Calu3 (cell line): ENCODE measurements around the gene EVA1C. TPM values are rescaled to one million over a fixed set of nuclear protein-coding genes. Genes with fewer than 3 reads are reported as not detected.

ENCODE experiments used
- BruUV-seq: library from RNA; stranded (reverse); fragments of 400-500 nt; replicated peaks from 2 replicates; lab custom pipeline; 2021; lab: Mats Ljungman, UMichigan
- CTCF ChIA-PET: fragments of 300-600 bp; sonication (Branson Sonifier 250); formaldehyde crosslinking; loops from one replicate; lab custom pipeline; 2022; ENCODE audit warnings: antibody characterized with exemption; lab: Charles Lee
- DNase-seq: peaks from one replicate; pipeline ENCODE4 v3.0.0; 2022
- H3K27ac Mint-ChIP-seq: one replicate; pipeline ENCODE4 v1.8.0; 2022; ENCODE audit warnings: mixed read lengths; ENCODE audit not compliant: unreplicated experiment
- H3K27me3 Mint-ChIP-seq: one replicate; pipeline ENCODE4 v1.8.0; 2022; ENCODE audit warnings: mixed read lengths; ENCODE audit not compliant: unreplicated experiment
- H3K36me3 Mint-ChIP-seq: one replicate; pipeline ENCODE4 v1.8.0; 2022; ENCODE audit warnings: mild to moderate bottlenecking, moderate library complexity, mixed read lengths; ENCODE audit not compliant: insufficient read depth, unreplicated experiment
- H3K4me1 Mint-ChIP-seq: one replicate; pipeline ENCODE4 v1.8.0; 2022; ENCODE audit warnings: mild to moderate bottlenecking, low read depth, mixed read lengths; ENCODE audit not compliant: unreplicated experiment
- H3K4me3 Mint-ChIP-seq: one replicate; pipeline ENCODE4 v1.8.0; 2022; ENCODE audit warnings: mild to moderate bottlenecking, low read depth, moderate library complexity, mixed read lengths; ENCODE audit not compliant: unreplicated experiment
- H3K9me3 Mint-ChIP-seq: one replicate; pipeline ENCODE4 v1.8.0; 2022; ENCODE audit warnings: low read depth, mixed read lengths; ENCODE audit not compliant: unreplicated experiment
- intact Hi-C: fragments of 100-400 bp; cut with micrococcal nuclease; formaldehyde crosslinking; loops from one replicate; pipeline ENCODE4 v1.10.0; 2022; ENCODE audit not compliant: unreplicated experiment
- total RNA-seq: library from RNA; stranded (reverse); gene quantifications from 2 replicates; pipeline ENCODE4 v1.2.3, GENCODE V29; 2022
- TF ChIP-seq, protein P1 (sequence below): fragments of 200-600 bp; IDR thresholded peaks from one replicate; pipeline ENCODE4 v1.8.0; 2022; ENCODE audit warnings: antibody characterized with exemption; ENCODE audit not compliant: unreplicated experiment

The EVA1C gene
- total RNA-seq, 1 experiment from 2014 or later = 1.4 TPM

DNA sequence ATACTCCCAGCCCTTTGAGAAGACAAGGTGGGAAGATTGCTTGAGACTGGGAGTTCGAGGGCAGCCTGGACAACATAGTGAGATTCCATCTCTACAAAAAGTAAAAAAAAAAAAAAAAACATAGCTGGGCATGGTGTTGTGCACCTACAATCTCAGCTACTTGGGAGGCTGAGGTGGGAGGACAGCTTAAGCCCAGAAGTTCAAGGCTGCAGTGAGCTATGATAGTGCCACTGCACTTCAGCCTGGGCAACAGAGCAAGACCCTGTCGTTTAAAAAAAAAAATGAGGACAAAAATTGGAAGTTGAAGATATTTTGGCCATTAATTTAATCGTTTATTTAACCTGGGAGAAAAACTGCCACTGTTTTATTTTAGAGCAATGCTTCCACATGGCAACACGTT, 20.8 kb upstream of the EVA1C start:
- H3K4me3 Mint-ChIP-seq = peak overlapping the region; percentile 80
- DNase-seq = no peak
- H3K9me3 Mint-ChIP-seq = no peaks in the 10 kb centered on the region
- intact Hi-C loops = no loop called here
- TF ChIP-seq, protein P1, sequence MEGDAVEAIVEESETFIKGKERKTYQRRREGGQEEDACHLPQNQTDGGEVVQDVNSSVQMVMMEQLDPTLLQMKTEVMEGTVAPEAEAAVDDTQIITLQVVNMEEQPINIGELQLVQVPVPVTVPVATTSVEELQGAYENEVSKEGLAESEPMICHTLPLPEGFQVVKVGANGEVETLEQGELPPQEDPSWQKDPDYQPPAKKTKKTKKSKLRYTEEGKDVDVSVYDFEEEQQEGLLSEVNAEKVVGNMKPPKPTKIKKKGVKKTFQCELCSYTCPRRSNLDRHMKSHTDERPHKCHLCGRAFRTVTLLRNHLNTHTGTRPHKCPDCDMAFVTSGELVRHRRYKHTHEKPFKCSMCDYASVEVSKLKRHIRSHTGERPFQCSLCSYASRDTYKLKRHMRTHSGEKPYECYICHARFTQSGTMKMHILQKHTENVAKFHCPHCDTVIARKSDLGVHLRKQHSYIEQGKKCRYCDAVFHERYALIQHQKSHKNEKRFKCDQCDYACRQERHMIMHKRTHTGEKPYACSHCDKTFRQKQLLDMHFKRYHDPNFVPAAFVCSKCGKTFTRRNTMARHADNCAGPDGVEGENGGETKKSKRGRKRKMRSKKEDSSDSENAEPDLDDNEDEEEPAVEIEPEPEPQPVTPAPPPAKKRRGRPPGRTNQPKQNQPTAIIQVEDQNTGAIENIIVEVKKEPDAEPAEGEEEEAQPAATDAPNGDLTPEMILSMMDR = no peak
- H3K4me1 Mint-ChIP-seq = peaks cover 19% of the 10 kb centered on the region
- H3K36me3 Mint-ChIP-seq = peaks cover 27% of the 10 kb centered on the region
- no peaks in the 10 kb centered on the region for H3K27me3 Mint-ChIP-seq
- BruUV-seq = TSS peak; percentile 46
- CTCF ChIA-PET = interaction anchor here (0.6 to 1.4 kb wide), 3 partner anchors 8 to 209 kb away, joined by 3 to 6 read pairs (median 4); no protein-coding TSS in a partner anchor
- H3K27ac Mint-ChIP-seq = no peak overlapping the region

GRCh38 chr21:32392299-32392879, 20.1 kb upstream of the EVA1C start:
- TF ChIP-seq, protein P1 = no peak
- DNase-seq = no peak
- BruUV-seq = no TSS peak

DNA sequence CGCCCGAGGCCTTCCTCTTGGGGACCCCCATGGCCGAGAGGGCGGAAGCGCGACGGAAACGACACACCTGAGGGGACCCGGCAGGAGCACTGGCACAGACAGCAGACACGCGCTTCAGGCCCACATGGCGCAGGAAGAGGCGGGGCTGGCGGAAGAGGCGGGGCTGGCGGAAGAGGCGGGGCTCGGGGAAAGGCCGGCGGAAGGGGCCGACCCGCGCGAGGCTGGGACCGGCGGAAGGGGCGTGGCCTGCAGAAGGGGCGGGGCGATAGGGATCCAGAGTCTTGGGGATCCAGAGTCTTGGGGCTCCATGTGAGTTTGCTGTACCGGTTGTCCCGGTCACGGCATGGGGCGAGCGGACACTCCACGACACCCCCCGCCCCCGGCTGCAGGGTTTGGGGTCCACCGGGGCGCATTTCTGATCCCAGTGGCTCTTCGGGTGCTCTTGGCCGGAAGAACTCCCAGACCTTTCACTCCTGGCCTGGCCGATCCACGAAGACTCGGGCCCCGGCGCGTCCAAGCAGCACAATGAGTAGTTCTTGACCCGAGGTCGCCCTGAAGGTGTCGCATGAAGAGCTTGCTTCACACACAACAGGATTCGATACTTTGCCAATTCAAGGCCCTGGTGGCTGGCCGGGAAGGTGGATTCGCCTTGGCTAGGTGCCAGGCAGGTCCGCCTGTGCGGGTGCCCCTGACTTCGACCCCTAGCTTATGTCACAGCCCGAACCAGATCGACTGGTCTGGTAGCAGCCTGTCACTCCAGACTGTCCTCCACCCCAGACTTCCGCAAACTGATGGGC, 19.4 kb upstream of the EVA1C start, which contains the start of gene URB1:
Gene URB1 (minus strand): TSS at position 133 of the 797 bp plus-strand sequence. CDS start 102 bp downstream, at position 31.
- peak; percentile 93 for DNase-seq
- H3K36me3 Mint-ChIP-seq = peaks cover 22% of the 10 kb centered on the region
- no peaks in the 10 kb centered on the region for H3K27me3 Mint-ChIP-seq
- peak within 1 kb of the TSS; percentile 80 for H3K4me3 Mint-ChIP-seq
- H3K9me3 Mint-ChIP-seq = no peaks in the 10 kb centered on the region
- BruUV-seq = TSS peak; percentile 100
- CTCF ChIA-PET = interaction anchor here (0.9 to 1.4 kb wide), 3 partner anchors 10 to 208 kb away, joined by 3 to 6 read pairs (median 4); no protein-coding TSS in a partner anchor
- H3K27ac Mint-ChIP-seq = peak within 1 kb of the TSS; percentile 85
- intact Hi-C loops = no loop called here
- TF ChIP-seq, protein P1 = no peak
- peaks cover 19% of the 10 kb centered on the region for H3K4me1 Mint-ChIP-seq

More at GRCh38 chr21:32392299-32392879, 20.1 kb upstream of the EVA1C start:
- Mint-ChIP-seq H3K4me1 (peaks cover 19% of the 10 kb centered on the region), H3K27ac (peak overlapping the region; percentile 85), H3K9me3 (no peaks in the 10 kb centered on the region), H3K27me3 (no peaks in the 10 kb centered on the region), H3K36me3 (peaks cover 27% of the 10 kb centered on the region), H3K4me3 (peak overlapping the region; percentile 80)
- intact Hi-C loops = no loop called here
- CTCF ChIA-PET = interaction anchor here (0.6 to 1.4 kb wide), 3 partner anchors 8 to 209 kb away, joined by 3 to 6 read pairs (median 4); no protein-coding TSS in a partner anchor

DNA sequence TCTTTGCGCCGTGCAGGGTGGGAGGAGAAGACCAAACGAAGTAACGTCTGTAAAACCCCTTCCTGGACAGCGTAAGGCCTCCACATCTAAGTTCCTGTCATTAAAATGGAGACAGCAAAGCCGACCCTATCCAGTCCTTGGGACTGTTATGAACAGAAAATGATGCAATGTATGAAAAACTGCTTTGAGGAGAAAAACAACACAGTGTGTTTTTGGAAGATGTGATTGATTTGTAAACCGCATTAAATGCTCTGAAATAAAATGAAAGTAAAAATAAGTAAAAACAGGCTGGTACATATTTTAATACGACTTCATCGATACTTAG, 18.9 kb upstream of the EVA1C start:
- Mint-ChIP-seq H3K4me1 (peaks cover 19% of the 10 kb centered on the region), H3K36me3 (peaks cover 22% of the 10 kb centered on the region), H3K27ac (peak overlapping the region; percentile 85), H3K27me3 (no peaks in the 10 kb centered on the region), H3K9me3 (no peaks in the 10 kb centered on the region), H3K4me3 (peak overlapping the region; percentile 80)
- TF ChIP-seq, protein P1 = no peak
- no TSS peak for BruUV-seq
- CTCF ChIA-PET = interaction anchor here (0.9 kb wide), 1 partner anchor 70 kb away, joined by 3 read pairs; no protein-coding TSS in a partner anchor
- intact Hi-C loops = no loop called here
- no peak for DNase-seq
